IMR-90 (cell line): Measurements from ENCODE around the gene NABP1. TPM values are rescaled to one million over a fixed set of nuclear protein-coding genes. Genes with fewer than 3 reads are reported as not detected.

Experiments
- ATAC-seq: fragments of 200-7000 bp; cut with Tn5 transposase; 2 replicates; pipeline ENCODE4 v1.9.1; 2020; ENCODE audit warnings: low read depth, mild to moderate bottlenecking, moderate library complexity
- BruUV-seq: library from RNA; stranded (reverse); fragments of 400-500 nt; replicated peaks from 2 replicates; lab custom pipeline; 2021; lab: Mats Ljungman, UMichigan
- CTCF ChIA-PET: fragments of 300-600 bp; formaldehyde crosslinking; extraction: SDS; loops from one replicate; lab custom pipeline; 2021; ENCODE audit warnings: antibody characterized with exemption; lab: Yijun Ruan, JAX
- POLR2A ChIA-PET: fragments of 300-600 bp; sonication (Branson Sonifier 250); formaldehyde crosslinking; loops from one replicate; lab custom pipeline; 2022; ENCODE audit warnings: antibody characterized with exemption; ENCODE audit not compliant: unreplicated experiment; lab: Charles Lee
- DNase-seq: peaks from one replicate; pipeline ENCODE4 v3.0.0; 2013
- H2AFZ ChIP-seq: replicated peaks from 2 replicates; pipeline ENCODE3; 2013; ENCODE audit warnings: low read length, mild to moderate bottlenecking; ENCODE audit not compliant: poor library complexity
- H2AK5ac ChIP-seq: 2 replicates; pipeline ENCODE4 v1.6.1; 2013; ENCODE audit warnings: low read depth, low read length, inconsistent platforms
- H2AK9ac ChIP-seq: replicated peaks from 2 replicates; pipeline ENCODE3; 2013; ENCODE audit warnings: mild to moderate bottlenecking, low read depth, low read length, moderate library complexity; ENCODE audit not compliant: poor library complexity
- H2BK120ac ChIP-seq: 2 replicates; pipeline ENCODE4 v1.6.1; 2013; ENCODE audit warnings: low read depth, low read length, inconsistent platforms
- H2BK15ac ChIP-seq: 3 replicates; pipeline ENCODE4 v1.6.1; 2013; ENCODE audit warnings: low read depth, low read length, inconsistent platforms
- H2BK20ac ChIP-seq: 2 replicates; pipeline ENCODE4 v1.6.1; 2013; ENCODE audit warnings: low read depth, mild to moderate bottlenecking, inconsistent platforms, low read length, moderate library complexity
- H2BK5ac ChIP-seq: 2 replicates; pipeline ENCODE4 v1.6.1; 2013; ENCODE audit warnings: mild to moderate bottlenecking, low read depth, low read length, inconsistent platforms; ENCODE audit not compliant: poor library complexity, severe bottlenecking
- H3K14ac ChIP-seq: replicated peaks from 2 replicates; pipeline ENCODE4 v1.6.1; 2013; ENCODE audit warnings: low read depth, low read length, inconsistent platforms
- H3K18ac ChIP-seq: 2 replicates; pipeline ENCODE4 v1.6.1; 2013; ENCODE audit warnings: low read depth, low read length, control low read depth
- H3K23ac ChIP-seq: 2 replicates; pipeline ENCODE4 v1.6.1; 2013; ENCODE audit warnings: low read depth, low read length, inconsistent platforms
- H3K27ac ChIP-seq: 2 replicates; pipeline ENCODE4 v1.5.1; 2013; ENCODE audit warnings: mild to moderate bottlenecking, control low read depth, low read length; ENCODE audit not compliant: insufficient read depth
- H3K27me3 ChIP-seq: 2 replicates; pipeline ENCODE4 v1.6.1; 2013; ENCODE audit warnings: low read length; ENCODE audit not compliant: control insufficient read depth, insufficient read depth
- H3K36me3 ChIP-seq: 2 replicates; pipeline ENCODE4 v1.6.1; 2013; ENCODE audit warnings: low read length, mixed read lengths; ENCODE audit not compliant: control insufficient read depth, insufficient read depth
- H3K4ac ChIP-seq: 2 replicates; pipeline ENCODE4 v1.6.1; 2013; ENCODE audit warnings: low read depth, low read length, inconsistent platforms
- H3K4me1 ChIP-seq: 2 replicates; pipeline ENCODE4 v1.6.1; 2013; ENCODE audit warnings: low read length, mixed read lengths; ENCODE audit not compliant: control insufficient read depth, insufficient read depth
- H3K4me2 ChIP-seq: 2 replicates; pipeline ENCODE4 v1.6.1; 2013; ENCODE audit warnings: low read depth, mild to moderate bottlenecking, control low read depth, low read length, moderate library complexity
- H3K4me3 ChIP-seq: 2 replicates; pipeline ENCODE4 v1.5.1; 2013; ENCODE audit warnings: low read depth, mild to moderate bottlenecking, control low read depth, low read length, moderate library complexity; ENCODE audit not compliant: insufficient read depth
- H3K56ac ChIP-seq: 2 replicates; pipeline ENCODE4 v1.6.1; 2013; ENCODE audit warnings: low read length, inconsistent platforms; ENCODE audit not compliant: insufficient read depth; ENCODE audit errors: extremely low read depth
- H3K79me1 ChIP-seq, 2 experiments: 2 replicates each; pipeline ENCODE4 v1.6.1; 2013; ENCODE audit warnings: low read length in 2 of 2, inconsistent platforms in 1 of 2, low read depth in 1 of 2
- H3K9ac ChIP-seq: 2 replicates; pipeline ENCODE4 v1.6.1; 2013; ENCODE audit warnings: low read depth, low read length, control low read depth
- H3K9me1 ChIP-seq: 2 replicates; pipeline ENCODE4 v1.6.1; 2013; ENCODE audit warnings: low read length, inconsistent platforms; ENCODE audit not compliant: insufficient read depth
- H3K9me3 ChIP-seq: 2 replicates; pipeline ENCODE4 v1.6.1; 2013; ENCODE audit warnings: low read length; ENCODE audit not compliant: control insufficient read depth, insufficient read depth
- H4K20me1 ChIP-seq: 2 replicates; pipeline ENCODE4 v1.6.1; 2013; ENCODE audit warnings: low read length, inconsistent platforms; ENCODE audit not compliant: insufficient read depth
- H4K5ac ChIP-seq: 2 replicates; pipeline ENCODE4 v1.6.1; 2013; ENCODE audit warnings: mild to moderate bottlenecking, low read depth, low read length, control low read depth
- H4K8ac ChIP-seq, 2 experiments: 2 replicates each; pipeline ENCODE4 v1.6.1; 2013; ENCODE audit warnings: low read depth in 2 of 2, low read length in 2 of 2, control low read depth in 1 of 2, inconsistent platforms in 1 of 2
- H4K91ac ChIP-seq: 2 replicates; pipeline ENCODE4 v1.6.1; 2013; ENCODE audit warnings: low read depth, low read length, inconsistent platforms; ENCODE audit not compliant: insufficient read depth
- CEBPB ChIP-seq: IDR thresholded peaks from 2 replicates; pipeline ENCODE4 v1.6.1; 2012; ENCODE audit warnings: low read depth, low read length, improper control_type of control experiment
- ELK1 ChIP-seq: fragments of 150-350 bp; IDR thresholded peaks from 2 replicates; pipeline ENCODE4 v1.6.1; 2016; ENCODE audit warnings: low read depth, mild to moderate bottlenecking, low read length, moderate library complexity, borderline replicate concordance
- NFE2L2 ChIP-seq: fragments of 150-350 bp; IDR thresholded peaks from 2 replicates; pipeline ENCODE4 v1.6.1; 2016; ENCODE audit warnings: low read depth, mild to moderate bottlenecking, low read length
- RCOR1 ChIP-seq: IDR thresholded peaks from 2 replicates; pipeline ENCODE4 v1.6.1; 2012; ENCODE audit warnings: mild to moderate bottlenecking, low read length, improper control_type of control experiment; ENCODE audit not compliant: insufficient replicate concordance
- RFX5 ChIP-seq: IDR thresholded peaks from 2 replicates; pipeline ENCODE4 v1.8.0; 2012; ENCODE audit warnings: low read depth, mild to moderate bottlenecking, low read length, moderate library complexity
- SMC3 ChIP-seq: fragments of 150-350 bp; IDR thresholded peaks from 2 replicates; pipeline ENCODE4 v1.6.1; 2016; ENCODE audit warnings: low read depth, mild to moderate bottlenecking, antibody characterized with exemption, low read length, moderate library complexity
- WGBS, 2 experiments: methylation state at CpG; one replicate each; pipeline versions ENCODE4 v1.1.5 to v1.1.7; 2013; ENCODE audit warnings: missing lambda C conversion rate in 2 of 2; ENCODE audit not compliant: insufficient read length in 1 of 2; ENCODE audit errors: extremely low coverage in 2 of 2; 5-methylcytosine and 5-hydroxymethylcytosine counted together
- dilution Hi-C: fragments of 300-500 bp; cut with HindIII; formaldehyde crosslinking; loops from one replicate; pipeline ENCODE4 v1.14.3; 2018; ENCODE audit warnings: low sequenced_read_pairs; ENCODE audit not compliant: unreplicated experiment
- in situ Hi-C: fragments of 300-500 bp; cut with MboI; formaldehyde crosslinking; loops from 3 replicates; pipeline ENCODE4 v1.14.3; 2019; ENCODE audit warnings: low sequenced_read_pairs, inconsistent platforms, mixed read lengths
- intact Hi-C: fragments of 100-400 bp; cut with micrococcal nuclease; formaldehyde crosslinking; loops from 2 replicates; pipeline ENCODE4 v1.10.0; 2022
- polyA plus RNA-seq, 3 experiments: library from polyadenylated mRNA; depleted of rRNA; stranded (reverse); fragments of >200 nt; gene quantifications; 2 replicates each; pipeline ENCODE4 v1.2.3, GENCODE V29; 2012; ENCODE audit warnings: low replicate concordance in 1 of 3
- total RNA-seq: library from RNA; depleted of rRNA; stranded (reverse); fragments of >200 nt; gene quantifications from 2 replicates; pipeline ENCODE4 v1.2.3, GENCODE V29; 2012

The NABP1 gene
- total and polyA plus RNA-seq, 2 of the 4 experiments (the other 2 are of a cell fraction), result 57.7 to 73.3 TPM

- in situ Hi-C loops, result no loop called here
- no peak overlapping the region for H2AFZ ChIP-seq
- no peak overlapping the region for H3K27ac ChIP-seq
- no peak overlapping the region for H2AK5ac ChIP-seq
- H3K9me1 ChIP-seq, result peaks cover 4% of the 10 kb centered on the region; the same call in 1 of the 2 replicates
- ChIA-PET CTCF (interaction anchor here (1.0 kb wide), 3 partner anchors 15 to 23 kb away, joined by 3 to 7 read pairs (median 5); partner anchors contain the start of gene NABP1), POLR2A (interaction anchor here (0.7 to 1.0 kb wide), 2 partner anchors 16 to 20 kb away, joined by 6 to 14 read pairs; partner anchors contain the start of gene NABP1)
- H3K27me3 ChIP-seq, result no peaks in the 10 kb centered on the region
- H2BK15ac ChIP-seq, result 0 out of 3 replicates have a peak overlapping the region, but pooled peaks have one; percentile 9
- no peak overlapping the region for H4K5ac ChIP-seq
- intact Hi-C loops, result no loop called here
- peak overlapping the region; percentile 17 for H3K14ac ChIP-seq
- no peaks in the 10 kb centered on the region for H3K9me3 ChIP-seq
- TF ChIP-seq RFX5 (no peak), ELK1 (no peak), CEBPB (no peak), SMC3 (no peak), NFE2L2 (no peak), RCOR1 (no peak)
- H2BK5ac ChIP-seq, result peak overlapping the region; percentile 11
- H2AK9ac ChIP-seq, result no peak overlapping the region
- H4K8ac ChIP-seq, result peak overlapping the region in 1 of 2 experiments; percentile 36; a peak in 1 of 4 replicates
- peaks cover 12% of the 10 kb centered on the region for H3K4me1 ChIP-seq
- ATAC-seq (no peak), DNase-seq (no peak)
- no TSS peak for BruUV-seq
- H3K36me3 ChIP-seq, result no peaks in the 10 kb centered on the region
- H2BK120ac ChIP-seq, result peak overlapping the region; percentile 5; the same call in 1 of the 2 replicates
- H4K91ac ChIP-seq, result no peak overlapping the region
- no peak overlapping the region for H3K4me2 ChIP-seq
- no peak overlapping the region for H3K4me3 ChIP-seq
- H3K79me1 ChIP-seq, result peaks cover 0 to 4% of the 10 kb centered on the region in 2 experiments; a peak in 1 of 4 replicates
- peak overlapping the region; percentile 80; the same call in 1 of the 2 replicates for H2BK20ac ChIP-seq
- no peak overlapping the region for H3K56ac ChIP-seq
- no peak overlapping the region for H3K23ac ChIP-seq
- no peak overlapping the region; the same call in 1 of the 2 replicates for H3K4ac ChIP-seq
- H3K9ac ChIP-seq, result no peak overlapping the region
- dilution Hi-C loops, result no loop called here
- no peaks in the 10 kb centered on the region for H4K20me1 ChIP-seq
- H3K18ac ChIP-seq, result peak overlapping the region; percentile 77
- WGBS, 2 experiments, result no CpG with 5 or more reads among the region's 2 CpGs
Measured at GRCh38 chr2:191661097-191661924, 16.6 kb upstream of the NABP1 start.
